DMS114 treated with DMSO at 0.1 percent for 48 hours (cell line): ENCODE data around the gene ZFYVE1.

ENCODE experiments used
- DNase-seq: peaks from one replicate; lab custom pipeline; 2025; ENCODE audit not compliant: unreplicated experiment; lab: John Stamatoyannopoulos, UW

Gene ZFYVE1

DNA sequence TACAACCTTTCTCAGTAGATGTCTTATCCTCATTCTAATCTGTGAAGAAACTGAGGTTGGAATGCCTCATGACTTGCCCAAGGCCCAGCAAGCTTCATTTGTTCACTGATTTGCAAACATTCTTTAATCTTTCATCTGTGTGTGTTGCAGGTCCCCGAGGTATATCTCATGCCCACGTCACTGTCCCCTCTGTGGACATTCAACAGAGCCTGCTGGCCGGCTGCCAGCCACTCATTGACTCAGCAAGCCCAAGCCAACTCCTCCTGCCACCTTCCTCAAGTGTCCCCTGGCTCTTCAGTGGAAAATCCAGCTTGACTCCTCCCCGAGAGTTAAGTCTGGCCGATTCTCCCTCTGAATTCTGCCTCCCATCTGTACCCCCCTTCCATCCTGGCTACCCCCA is 102.6 kb downstream of the ZFYVE1 start:
- DNase-seq = no peak

GRCh38 chr14:72921396-72921795 is 105.5 kb downstream of the ZFYVE1 start:
- DNase-seq = no peak

DNA sequence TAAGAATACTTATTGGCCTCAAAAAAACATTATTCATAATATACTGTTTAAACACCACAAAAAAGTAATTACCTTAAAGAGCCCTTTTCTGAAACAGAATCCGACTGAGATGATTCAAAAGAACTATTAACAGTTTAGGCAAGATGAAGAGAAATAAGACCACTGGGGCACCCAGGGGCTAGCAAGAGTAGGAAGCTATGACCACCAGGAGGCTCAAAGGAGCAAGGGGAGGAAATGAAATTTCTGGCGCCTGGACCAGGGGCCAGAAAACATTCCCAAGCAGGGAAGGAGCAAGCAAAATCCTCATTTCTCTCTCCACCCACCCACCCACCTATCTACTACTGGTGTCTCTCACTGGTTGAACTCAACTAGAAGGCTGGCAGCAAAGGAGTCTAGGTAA is 106.9 kb downstream of the ZFYVE1 start:
- no peak for DNase-seq
